KMS-11 (cell line): Measurements from ENCODE around the gene ARHGAP45.
A peak's percentile ranks its signal among the peaks of the same experiment; 100 is the strongest.

ENCODE experiments used
- H2AFZ ChIP-seq: fragments of 200-600 bp; sonication (generic); 2 replicates; pipeline ENCODE4 v1.6.1; 2016; ENCODE audit warnings: antibody characterized with exemption, mixed run types, low read depth
- H3K27ac ChIP-seq: fragments of 200-600 bp; sonication (generic); 2 replicates; pipeline ENCODE4 v1.6.1; 2016; ENCODE audit warnings: mild to moderate bottlenecking, mixed run types
- H3K27me3 ChIP-seq: fragments of 200-600 bp; sonication (generic); 2 replicates; pipeline ENCODE4 v1.6.1; 2017; ENCODE audit warnings: mild to moderate bottlenecking, low read depth, mixed run types, moderate library complexity; ENCODE audit not compliant: insufficient read depth
- H3K36me3 ChIP-seq: fragments of 200-600 bp; sonication (generic); 2 replicates; pipeline ENCODE4 v1.6.1; 2017; ENCODE audit warnings: mild to moderate bottlenecking, mixed run types; ENCODE audit not compliant: insufficient read depth
- H3K4me1 ChIP-seq: fragments of 200-600 bp; sonication (generic); 2 replicates; pipeline ENCODE4 v1.6.1; 2016; ENCODE audit warnings: mild to moderate bottlenecking, low read depth, mixed run types; ENCODE audit not compliant: poor library complexity, severe bottlenecking
- H3K4me2 ChIP-seq: fragments of 200-600 bp; sonication (generic); 2 replicates; pipeline ENCODE4 v1.7.0; 2016; ENCODE audit warnings: mild to moderate bottlenecking, mixed run types
- H3K4me3 ChIP-seq: fragments of 200-600 bp; sonication (generic); IDR thresholded peaks from 2 replicates; pipeline ENCODE4 v1.6.1; 2017; ENCODE audit warnings: low read depth, low read length, mixed read lengths; ENCODE audit not compliant: insufficient read depth
- H3K79me2 ChIP-seq: fragments of 200-600 bp; sonication (generic); 2 replicates; pipeline ENCODE4 v1.6.1; 2016; ENCODE audit warnings: low read depth, mixed run types; ENCODE audit not compliant: insufficient read depth
- H3K9ac ChIP-seq: fragments of 200-600 bp; sonication (generic); 2 replicates; pipeline ENCODE4 v1.6.1; 2016; ENCODE audit warnings: mild to moderate bottlenecking, mixed run types
- H4K20me1 ChIP-seq: fragments of 200-600 bp; sonication (generic); 2 replicates; pipeline ENCODE4 v1.6.1; 2016; ENCODE audit warnings: mild to moderate bottlenecking, mixed run types; ENCODE audit not compliant: insufficient read depth
- CTCF ChIP-seq: fragments of 200-600 bp; sonication (generic); conservative IDR thresholded peaks from 2 replicates; pipeline ENCODE4 v1.6.1; 2017; ENCODE audit warnings: low read depth, mild to moderate bottlenecking, antibody characterized with exemption, low read length, moderate library complexity, mixed read lengths

Gene ARHGAP45

GRCh38 chr19:1093330-1093729 is 26.4 kb downstream of the ARHGAP45 start:
- Histone ChIP-seq H4K20me1 (0 out of 2 replicates have a peak, but pooled peaks cover 4% of the 10 kb centered on the region), H3K4me3 (no peak overlapping the region), H3K36me3 (no peaks in the 10 kb centered on the region), H2AFZ (no peak overlapping the region), H3K4me1 (peaks cover 16% of the 10 kb centered on the region), H3K79me2 (peaks cover 26% of the 10 kb centered on the region), H3K9ac (no peak overlapping the region), H3K4me2 (peak overlapping the region; percentile 78; the same call in 1 of the 2 replicates), H3K27ac (no peak overlapping the region), H3K27me3 (no peaks in the 10 kb centered on the region)
- no peak for TF ChIP-seq CTCF

- no peak overlapping the region for H2AFZ ChIP-seq
- H3K36me3 ChIP-seq: no peaks in the 10 kb centered on the region
- H3K9ac ChIP-seq: peak overlapping the region; percentile 59; the same call in 1 of the 2 replicates
- no peak overlapping the region; the same call in 1 of the 2 replicates for H3K27ac ChIP-seq
- peak overlapping the region; percentile 78 for H3K4me2 ChIP-seq
- H3K27me3 ChIP-seq: no peaks in the 10 kb centered on the region
- H3K79me2 ChIP-seq: peaks cover 26% of the 10 kb centered on the region
- TF ChIP-seq CTCF: no peak
- H3K4me3 ChIP-seq: no peak overlapping the region
- peaks cover 16% of the 10 kb centered on the region for H3K4me1 ChIP-seq
- H4K20me1 ChIP-seq: 0 out of 2 replicates have a peak, but pooled peaks cover 4% of the 10 kb centered on the region
Observed at GRCh38 chr19:1093811-1094553, 27.0 kb downstream of the ARHGAP45 start.

- H3K27me3 ChIP-seq: no peaks in the 10 kb centered on the region
- 0 out of 2 replicates have a peak, but pooled peaks cover 4% of the 10 kb centered on the region for H4K20me1 ChIP-seq
- H3K4me2 ChIP-seq: peak overlapping the region; percentile 78; the same call in 1 of the 2 replicates
- H3K79me2 ChIP-seq: peaks cover 26% of the 10 kb centered on the region
- no peaks in the 10 kb centered on the region for H3K36me3 ChIP-seq
- peak overlapping the region; percentile 59; the same call in 1 of the 2 replicates for H3K9ac ChIP-seq
- H3K4me3 ChIP-seq: no peak overlapping the region
- TF ChIP-seq CTCF: no peak
- peaks cover 21% of the 10 kb centered on the region for H3K4me1 ChIP-seq
- H2AFZ ChIP-seq: no peak overlapping the region; the same call in 1 of the 2 replicates
- peak overlapping the region; percentile 22; the same call in 1 of the 2 replicates for H3K27ac ChIP-seq
Observed at GRCh38 chr19:1094655-1094977, 27.6 kb downstream of the ARHGAP45 start.

GRCh38 chr19:1094978-1095701 is 28.2 kb downstream of the ARHGAP45 start, which contains the start of gene POLR2E:
TSS of gene POLR2E (minus strand) at chr19:1095375. CDS start at chr19:1095315, 60 bp downstream.
- H3K4me1 ChIP-seq: peaks cover 21% of the 10 kb centered on the region
- H3K27ac ChIP-seq: peak within 1 kb of the TSS; percentile 22; the same call in 1 of the 2 replicates
- no peak for TF ChIP-seq CTCF
- peaks cover 26% of the 10 kb centered on the region for H3K79me2 ChIP-seq
- H3K4me2 ChIP-seq: peak within 1 kb of the TSS; percentile 78
- no peaks in the 10 kb centered on the region for H3K36me3 ChIP-seq
- H4K20me1 ChIP-seq: 0 out of 2 replicates have a peak, but pooled peaks cover 4% of the 10 kb centered on the region
- no peaks in the 10 kb centered on the region for H3K27me3 ChIP-seq
- H3K4me3 ChIP-seq: no peak within 1 kb of the TSS
- H3K9ac ChIP-seq: peak within 1 kb of the TSS; percentile 59; the same call in 1 of the 2 replicates
- peak within 1 kb of the TSS; percentile 63; the same call in 1 of the 2 replicates for H2AFZ ChIP-seq
